HEK293 (cell line): ENCODE measurements around the gene BUB1.

Experiments
- CTCF ChIA-PET: fragments of 350-600 bp; formaldehyde crosslinking; extraction: SDS; loops from one replicate; lab custom pipeline; 2021; ENCODE audit warnings: antibody characterized with exemption; lab: Yijun Ruan, JAX
- POLR2A ChIA-PET: fragments of 300-600 bp; formaldehyde crosslinking; extraction: SDS; loops from one replicate; lab custom pipeline; 2020; ENCODE audit warnings: antibody characterized with exemption, inconsistent platforms; lab: Yijun Ruan, JAX
- H3K27ac ChIP-seq: fragments of 200-500 bp; sonication (Bioruptor generic); 2 replicates; pipeline ENCODE4 v1.5.1; 2014; ENCODE audit warnings: low read depth, low read length, control low read depth, inconsistent platforms; ENCODE audit errors: extremely low read depth
- H3K36me3 ChIP-seq, 2 experiments: fragments of 200-500 bp in 1 of 2; sonication (Bioruptor generic) in 1 of 2; 1 replicate in 1 of 2; 2 replicates in 1 of 2; pipeline ENCODE4 v1.5.1; 2014 to 2017; ENCODE audit warnings: inconsistent platforms in 2 of 2, low read length in 2 of 2; ENCODE audit not compliant: control insufficient read depth in 2 of 2, insufficient read depth in 1 of 2
- H3K4me1 ChIP-seq: fragments of 200-500 bp; sonication (Bioruptor generic); 2 replicates; pipeline ENCODE4 v1.5.1; 2014; ENCODE audit warnings: mild to moderate bottlenecking, low read length, inconsistent platforms; ENCODE audit not compliant: control insufficient read depth, insufficient read depth
- H3K4me3 ChIP-seq: 2 replicates; pipeline ENCODE4 v1.5.1; 2011; ENCODE audit warnings: low read depth, mild to moderate bottlenecking, control low read depth, low read length, moderate library complexity
- H3K9me3 ChIP-seq: fragments of 200-500 bp; sonication (Bioruptor generic); 2 replicates; pipeline ENCODE4 v1.5.1; 2014; ENCODE audit warnings: low read depth, low read length, inconsistent platforms; ENCODE audit not compliant: control insufficient read depth, insufficient read depth
- AEBP2 ChIP-seq: fragments of 450-650 bp; formaldehyde crosslinking; IDR thresholded peaks from 2 replicates; pipeline ENCODE4 v1.5.1; 2016; ENCODE audit warnings: missing biosample characterization, missing genetic modification characterization, borderline replicate concordance
- GLIS1 ChIP-seq: fragments of 450-650 bp; formaldehyde crosslinking; IDR thresholded peaks from 2 replicates; pipeline ENCODE4 v1.5.1; 2016; ENCODE audit warnings: missing biosample characterization, missing genetic modification characterization
- INSM2 ChIP-seq: fragments of 450-650 bp; formaldehyde crosslinking; IDR thresholded peaks from 2 replicates; pipeline ENCODE4 v1.5.1; 2016; ENCODE audit warnings: missing biosample characterization, missing genetic modification characterization
- KLF9 ChIP-seq: fragments of 450-650 bp; formaldehyde crosslinking; IDR thresholded peaks from 2 replicates; pipeline ENCODE4 v1.5.1; 2016; ENCODE audit warnings: missing biosample characterization, missing genetic modification characterization, low read depth
- MEIS1 ChIP-seq: sonication (generic); formaldehyde crosslinking; IDR thresholded peaks from 2 replicates; pipeline ENCODE4 v1.8.1; 2022; ENCODE audit warnings: missing genetic modification reagents, mild to moderate bottlenecking, borderline replicate concordance
- MZF1 ChIP-seq: fragments of 450-650 bp; formaldehyde crosslinking; IDR thresholded peaks from 2 replicates; pipeline ENCODE4 v1.5.1; 2017; ENCODE audit warnings: missing biosample characterization, missing genetic modification characterization, borderline replicate concordance
- SALL2 ChIP-seq: fragments of 450-650 bp; formaldehyde crosslinking; IDR thresholded peaks from 2 replicates; pipeline ENCODE4 v1.5.0; 2017; ENCODE audit warnings: missing biosample characterization, mild to moderate bottlenecking, missing genetic modification characterization, borderline replicate concordance
- ZBTB48 ChIP-seq: fragments of 450-650 bp; formaldehyde crosslinking; IDR thresholded peaks from 2 replicates; pipeline ENCODE4 v1.5.1; 2016; ENCODE audit warnings: missing biosample characterization, missing genetic modification characterization
- ZBTB7A ChIP-seq: fragments of 450-650 bp; formaldehyde crosslinking; IDR thresholded peaks from 2 replicates; pipeline ENCODE4 v1.5.1; 2016; ENCODE audit warnings: low read depth, missing biosample characterization, missing genetic modification characterization
- ZNF114 ChIP-seq: fragments of 450-650 bp; formaldehyde crosslinking; IDR thresholded peaks from 2 replicates; pipeline ENCODE4 v1.5.0; 2017; ENCODE audit warnings: missing biosample characterization, missing genetic modification characterization
- ZNF155 ChIP-seq: fragments of 450-650 bp; formaldehyde crosslinking; IDR thresholded peaks from 2 replicates; pipeline ENCODE4 v1.5.1; 2016; ENCODE audit warnings: missing biosample characterization, missing genetic modification characterization
- ZNF266 ChIP-seq: fragments of 450-650 bp; formaldehyde crosslinking; IDR thresholded peaks from 2 replicates; pipeline ENCODE4 v1.5.1; 2016; ENCODE audit warnings: missing biosample characterization, missing genetic modification characterization, low read depth
- ZNF366 ChIP-seq: fragments of 450-650 bp; formaldehyde crosslinking; conservative IDR thresholded peaks from 2 replicates; pipeline ENCODE4 v1.5.1; 2016; ENCODE audit warnings: missing biosample characterization, missing genetic modification characterization
- ZNF529 ChIP-seq: fragments of 450-650 bp; formaldehyde crosslinking; IDR thresholded peaks from 2 replicates; pipeline ENCODE4 v1.5.1; 2017; ENCODE audit warnings: missing genetic modification characterization, missing biosample characterization; ENCODE audit not compliant: insufficient replicate concordance
- ZNF555 ChIP-seq: fragments of 450-650 bp; formaldehyde crosslinking; conservative IDR thresholded peaks from 2 replicates; pipeline ENCODE4 v1.5.1; 2017; ENCODE audit warnings: missing biosample characterization, mild to moderate bottlenecking, missing genetic modification characterization, inconsistent platforms
- ZNF571 ChIP-seq: fragments of 450-650 bp; formaldehyde crosslinking; IDR thresholded peaks from 2 replicates; pipeline ENCODE4 v1.5.0; 2017; ENCODE audit warnings: missing biosample characterization, missing genetic modification characterization
- ZNF830 ChIP-seq: fragments of 450-650 bp; IDR thresholded peaks from 2 replicates; pipeline ENCODE4 v1.5.0; 2018; ENCODE audit warnings: missing biosample characterization, missing genetic modification characterization, low read depth, mild to moderate bottlenecking, moderate library complexity
- ZSCAN18 ChIP-seq: fragments of 450-650 bp; formaldehyde crosslinking; IDR thresholded peaks from 2 replicates; pipeline ENCODE4 v1.5.1; 2016; ENCODE audit warnings: missing biosample characterization, missing genetic modification characterization
- ZSCAN5A ChIP-seq: fragments of 450-650 bp; formaldehyde crosslinking; IDR thresholded peaks from 2 replicates; pipeline ENCODE4 v1.5.1; 2016; ENCODE audit warnings: missing biosample characterization, missing genetic modification characterization

BUB1 gene

GRCh38 chr2:110724820-110725219 lies 47.0 kb upstream of the BUB1 start:
- no peaks in the 10 kb centered on the region for H3K4me1 ChIP-seq
- ChIA-PET CTCF (no interaction called here), POLR2A (no interaction called here)
- no peaks in the 10 kb centered on the region for H3K36me3 ChIP-seq
- no peak overlapping the region for H3K27ac ChIP-seq
- H3K4me3 ChIP-seq: no peak overlapping the region
- TF ChIP-seq ZSCAN5A (tag by site-specific recombination) (no peak), SALL2 (tag by site-specific recombination) (no peak), ZNF366 (tag by site-specific recombination) (peak; percentile 98), AEBP2 (no peak), ZNF555 (tag by site-specific recombination) (no peak), ZNF266 (tag by site-specific recombination) (peak; percentile 28), GLIS1 (tag by site-specific recombination) (no peak)
- no peaks in the 10 kb centered on the region for H3K9me3 ChIP-seq

- ChIA-PET CTCF (interaction anchor here (0.7 kb wide), 1 partner anchor 18 kb away, joined by 5 read pairs; no protein-coding TSS in a partner anchor), POLR2A (no interaction called here)
- Histone ChIP-seq H3K36me3 (no peaks in the 10 kb centered on the region), H3K9me3 (no peaks in the 10 kb centered on the region), H3K27ac (no peak overlapping the region), H3K4me3 (no peak overlapping the region), H3K4me1 (no peaks in the 10 kb centered on the region)
- TF ChIP-seq ZBTB48: no peak
- TF ChIP-seq KLF9 (tag by site-specific recombination): no peak
- TF ChIP-seq ZNF830 (tag by site-specific recombination): no peak
- TF ChIP-seq ZBTB7A (tag by site-specific recombination): no peak
These were observed 42.7 kb upstream of the BUB1 start for GRCh38 chr2:110720547-110720946.

GRCh38 chr2:110718990-110719389 lies 41.1 kb upstream of the BUB1 start:
- Histone ChIP-seq H3K36me3 (no peaks in the 10 kb centered on the region), H3K9me3 (no peaks in the 10 kb centered on the region), H3K4me1 (no peaks in the 10 kb centered on the region), H3K27ac (no peak overlapping the region), H3K4me3 (no peak overlapping the region)
- ChIA-PET CTCF (interaction anchor here (1.1 kb wide), 1 partner anchor 40 kb away, joined by 5 read pairs; no protein-coding TSS in a partner anchor), POLR2A (no interaction called here)
- TF ChIP-seq ZNF114 (tag by site-specific recombination) (no peak), ZNF529 (tag by site-specific recombination) (no peak), INSM2 (tag by site-specific recombination) (no peak), ZNF571 (tag by site-specific recombination) (no peak), MEIS1 (CRISPR knock-in tag) (no peak), AEBP2 (no peak), ZNF155 (tag by site-specific recombination) (no peak), ZSCAN18 (tag by site-specific recombination) (no peak), MZF1 (tag by site-specific recombination) (no peak), SALL2 (tag by site-specific recombination) (no peak)
